ENCODE data around the gene PRDM10. TPM values are rescaled to one million over a fixed set of nuclear protein-coding genes. Genes with fewer than 3 reads are reported as not detected.

The PRDM10 gene
- polyA plus RNA-seq, 6 donors from 2014 or later, result 2.2 to 4.5 (median 3.4) TPM; not detected in 1

GRCh38 chr11:130002846-130003716 is 446 bp upstream of the PRDM10 start:
- DNase-seq (peak; percentile 95), ATAC-seq (ENCODE audit: low read depth in 2 of 2) (peak; percentile 72)
- H3K27me3 Mint-ChIP-seq, result peaks cover 13 to 23% (median 17%) of the 10 kb centered on the region in 3 donors
- peak overlapping the region; percentile 100 for H3K27ac Mint-ChIP-seq
- H3K9me3 Mint-ChIP-seq, result no peaks in the 10 kb centered on the region
- peaks cover 26 to 30% (median 29%) of the 10 kb centered on the region in 3 donors for H3K4me1 Mint-ChIP-seq
- peak overlapping the region; percentile 94 to 100 (median 100) for H3K4me3 Mint-ChIP-seq
- H3K36me3 Mint-ChIP-seq, result peaks cover 0 to 4% of the 10 kb centered on the region in 2 donors

DNA sequence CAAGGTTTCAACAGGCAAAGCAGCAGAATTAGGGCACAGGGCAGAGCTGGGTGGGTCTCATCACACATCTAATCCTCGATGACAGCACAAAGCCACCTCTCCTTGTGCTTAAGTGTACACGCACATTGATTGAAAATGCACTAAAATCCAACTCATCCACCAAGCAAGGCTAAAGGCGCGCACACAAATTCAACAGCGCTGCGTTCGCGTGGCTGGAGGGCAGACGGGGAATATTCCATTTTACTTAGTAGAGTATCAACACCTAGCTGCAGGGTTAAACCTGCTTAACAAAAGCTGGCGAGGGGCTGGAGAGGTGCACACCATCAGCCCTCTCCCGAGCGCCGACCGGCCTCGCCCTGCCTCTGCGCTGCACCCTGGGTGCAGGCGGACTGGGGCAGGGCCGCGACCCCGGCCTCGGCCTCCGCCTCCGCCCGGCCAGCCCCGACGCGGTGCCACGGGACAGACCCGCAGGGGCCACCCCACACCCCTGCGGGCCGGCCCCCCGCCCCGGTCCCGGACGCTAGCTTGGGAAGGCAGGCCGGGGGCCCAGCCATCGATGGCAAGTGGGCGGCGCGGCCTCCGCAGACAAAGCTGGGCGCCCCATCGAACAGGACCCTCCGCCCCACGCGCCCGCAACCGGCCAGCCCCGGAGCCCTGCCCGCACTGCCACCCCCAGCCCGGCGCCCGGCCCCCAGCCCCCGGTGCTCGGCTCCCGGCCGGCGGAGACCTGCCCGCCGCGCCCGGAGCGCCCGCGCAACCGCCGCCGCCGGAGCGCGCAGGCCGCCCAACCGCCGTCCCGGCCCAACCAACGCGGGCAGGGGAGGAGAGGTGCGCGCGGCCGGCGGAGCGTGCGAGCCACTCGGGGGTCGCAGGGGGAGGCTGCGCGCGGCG is 929 bp downstream of the PRDM10 start:
- DNase-seq (no peak), ATAC-seq (ENCODE audit: low read depth in 2 of 2) (peak; percentile 26 to 29)
- Mint-ChIP-seq H3K9me3 (no peaks in the 10 kb centered on the region), H3K27ac (peak overlapping the region; percentile 39 to 100 (median 94)), H3K4me3 (peak overlapping the region; percentile 93 to 100 (median 98)), H3K27me3 (peaks cover 4 to 10% (median 9%) of the 10 kb centered on the region in 3 donors), H3K36me3 (peaks cover 5 to 6% of the 10 kb centered on the region in 2 donors), H3K4me1 (peaks cover 28 to 33% (median 31%) of the 10 kb centered on the region in 3 donors)

- no peaks in the 10 kb centered on the region for H3K9me3 Mint-ChIP-seq
- peak overlapping the region in 1 of 6 donors; percentile 91 for H3K27ac Mint-ChIP-seq
- H3K27me3 Mint-ChIP-seq, result peaks cover 0 to under 1% (median 0%) of the 10 kb centered on the region in 3 donors
- peaks cover 34 to 37% (median 34%) of the 10 kb centered on the region in 3 donors for H3K4me1 Mint-ChIP-seq
- peaks cover 11 to 13% of the 10 kb centered on the region in 2 donors for H3K36me3 Mint-ChIP-seq
- ATAC-seq (ENCODE audit: low read depth in 2 of 2), result no peak
- DNase-seq, result no peak
- H3K4me3 Mint-ChIP-seq, result peak overlapping the region; percentile 83 to 98 (median 94)
Measured at GRCh38 chr11:130000552-130001176, 2.0 kb downstream of the PRDM10 start.

DNA sequence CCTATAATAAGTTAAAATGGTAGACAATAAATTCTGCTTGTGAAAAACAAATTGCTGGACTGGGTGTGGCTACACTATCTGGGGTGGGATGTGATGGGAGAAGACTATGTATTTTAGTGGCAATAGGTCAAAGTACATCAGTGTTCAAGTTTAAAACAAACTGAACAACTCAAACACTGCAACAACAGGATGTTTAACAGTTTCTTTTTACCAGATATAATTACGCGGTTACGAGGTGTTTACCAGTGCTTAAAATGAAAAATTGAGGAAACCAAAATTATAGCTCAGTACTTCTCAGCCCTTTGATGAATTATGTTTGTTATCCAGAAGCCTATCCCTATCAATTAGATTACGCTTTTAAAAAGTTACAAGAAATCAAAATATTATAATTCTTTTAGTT is 3.2 kb downstream of the PRDM10 start:
- H3K27me3 Mint-ChIP-seq, result no peaks in the 10 kb centered on the region
- no peak overlapping the region for H3K27ac Mint-ChIP-seq
- H3K4me3 Mint-ChIP-seq, result peak overlapping the region in 1 of 8 donors; percentile 29
- peaks cover 30 to 34% (median 32%) of the 10 kb centered on the region in 3 donors for H3K4me1 Mint-ChIP-seq
- no peaks in the 10 kb centered on the region for H3K9me3 Mint-ChIP-seq
- peaks cover 11 to 13% of the 10 kb centered on the region in 2 donors for H3K36me3 Mint-ChIP-seq
- no peak for ATAC-seq (ENCODE audit: low read depth in 2 of 2)
- no peak for DNase-seq

DNA sequence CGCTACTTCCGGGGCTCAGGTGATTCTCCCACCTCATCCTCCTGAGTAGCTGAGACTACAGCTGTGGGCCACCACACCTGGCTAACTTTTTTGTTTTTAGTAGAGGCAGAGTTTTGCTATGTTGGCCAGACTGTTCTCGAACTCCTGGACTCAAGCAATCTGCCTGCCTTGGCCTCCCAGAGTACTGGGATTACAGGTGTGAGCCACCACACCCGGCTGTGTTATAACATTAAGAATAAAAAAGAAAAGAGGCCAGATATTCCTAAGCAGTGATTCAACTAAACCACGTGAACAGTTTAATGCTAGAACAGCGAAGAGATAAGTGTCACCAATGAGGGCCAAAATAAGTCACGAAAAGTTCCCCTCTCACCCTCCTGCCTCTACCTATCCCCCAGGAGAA is 3.7 kb downstream of the PRDM10 start:
- H3K4me3 Mint-ChIP-seq, result peak overlapping the region in 1 of 8 donors; percentile 29
- ATAC-seq (ENCODE audit: low read depth in 2 of 2), result no peak
- H3K9me3 Mint-ChIP-seq, result no peaks in the 10 kb centered on the region
- peaks cover 11 to 13% of the 10 kb centered on the region in 2 donors for H3K36me3 Mint-ChIP-seq
- H3K27ac Mint-ChIP-seq, result peak overlapping the region in 1 of 6 donors; percentile 1
- no peaks in the 10 kb centered on the region for H3K27me3 Mint-ChIP-seq
- no peak for DNase-seq
- peaks cover 26 to 33% (median 30%) of the 10 kb centered on the region in 3 donors for H3K4me1 Mint-ChIP-seq

DNA sequence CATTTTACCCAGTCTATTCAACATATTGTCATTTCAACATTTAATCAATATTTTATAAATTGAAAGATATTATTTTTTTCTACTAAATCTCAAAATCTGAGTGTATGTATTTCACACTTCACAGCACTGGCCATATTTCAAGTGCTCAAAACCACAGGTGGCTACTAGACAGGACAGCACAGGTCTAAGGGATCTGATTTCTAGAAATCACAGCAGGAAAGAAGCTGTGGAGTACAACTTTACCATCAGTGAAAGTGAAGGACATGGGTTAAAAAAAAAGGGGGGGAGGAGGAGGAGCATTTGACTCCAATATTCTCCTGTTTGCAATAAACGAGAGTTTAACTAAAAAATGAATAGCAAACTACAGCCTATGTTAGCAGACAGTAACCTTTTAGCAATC is 4.5 kb downstream of the PRDM10 start:
- Mint-ChIP-seq H3K4me1 (peaks cover 26 to 30% (median 29%) of the 10 kb centered on the region in 3 donors), H3K27ac (no peak overlapping the region), H3K4me3 (peak overlapping the region in 1 of 8 donors; percentile 0), H3K36me3 (peaks cover 11 to 13% of the 10 kb centered on the region in 2 donors), H3K27me3 (no peaks in the 10 kb centered on the region), H3K9me3 (no peaks in the 10 kb centered on the region)
- no peak for DNase-seq
- ATAC-seq (ENCODE audit: low read depth in 2 of 2), result no peak

DNA sequence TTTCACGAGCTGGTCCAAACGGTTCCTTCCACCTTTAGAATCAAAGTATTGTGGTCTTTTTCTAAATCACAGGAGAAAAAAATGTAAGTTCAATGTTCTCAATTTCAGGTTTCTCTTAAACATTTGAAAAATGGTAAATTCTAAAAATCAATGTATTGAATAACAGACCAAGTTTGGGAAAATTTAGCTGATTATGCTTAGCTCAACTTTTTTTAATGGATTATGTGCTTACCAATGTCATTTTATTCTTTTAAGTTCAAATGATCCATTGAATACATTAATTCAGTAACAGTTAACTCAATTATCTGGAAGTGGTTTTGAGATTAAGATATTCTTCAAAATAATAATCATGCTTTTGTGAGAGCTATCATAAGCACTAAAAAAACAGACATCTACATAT is 5.1 kb downstream of the PRDM10 start:
- ATAC-seq (ENCODE audit: low read depth in 2 of 2) (no peak), DNase-seq (no peak)
- Mint-ChIP-seq H3K36me3 (peaks cover 11 to 13% of the 10 kb centered on the region in 2 donors), H3K4me3 (no peak overlapping the region), H3K4me1 (peaks cover 26 to 31% (median 28%) of the 10 kb centered on the region in 3 donors), H3K27ac (no peak overlapping the region), H3K9me3 (no peaks in the 10 kb centered on the region), H3K27me3 (no peaks in the 10 kb centered on the region)

DNA sequence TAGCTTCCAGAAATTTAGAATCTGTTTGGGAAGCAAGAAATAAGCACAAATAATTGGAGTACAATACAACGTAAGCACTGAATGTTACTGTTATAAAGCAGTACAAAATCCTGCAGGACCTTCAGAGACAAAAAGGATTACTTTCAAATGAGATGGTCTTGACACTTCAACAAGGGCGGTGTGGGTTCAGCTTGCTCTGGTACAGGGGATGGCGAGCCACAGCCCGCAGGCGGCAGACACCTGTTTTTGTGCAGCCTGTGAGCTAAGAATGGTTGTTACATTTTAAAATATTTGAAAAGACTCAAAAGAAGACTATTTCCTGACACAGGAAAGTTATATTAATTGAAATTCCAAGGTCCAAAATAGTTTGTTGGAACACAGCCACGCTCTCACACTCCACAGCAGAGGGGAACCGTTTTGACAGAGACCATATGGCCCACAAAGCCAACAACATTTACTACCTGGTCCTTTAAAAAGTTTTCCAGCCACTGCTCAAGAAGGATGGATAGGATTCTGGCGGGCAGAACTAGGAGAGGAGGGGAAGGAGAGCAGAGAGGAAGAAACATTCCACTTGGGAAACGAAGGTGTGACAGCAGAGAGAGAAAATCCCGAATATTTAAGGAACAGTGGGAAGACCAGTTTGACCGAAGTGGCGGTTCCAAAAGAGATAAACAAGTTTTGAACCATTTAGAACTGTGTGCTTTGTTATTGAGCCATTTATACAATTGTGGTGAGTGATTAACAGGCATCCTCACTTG is 6.3 kb downstream of the PRDM10 start:
- H3K4me1 Mint-ChIP-seq, result peaks cover 22 to 32% (median 30%) of the 10 kb centered on the region in 3 donors
- no peaks in the 10 kb centered on the region for H3K9me3 Mint-ChIP-seq
- no peaks in the 10 kb centered on the region for H3K27me3 Mint-ChIP-seq
- peaks cover 11 to 13% of the 10 kb centered on the region in 2 donors for H3K36me3 Mint-ChIP-seq
- peak overlapping the region in 1 of 8 donors; percentile 39 for H3K4me3 Mint-ChIP-seq
- ATAC-seq (ENCODE audit: low read depth in 2 of 2) (no peak), DNase-seq (no peak)
- peak overlapping the region in 2 of 6 donors; percentile 38 to 64 for H3K27ac Mint-ChIP-seq

GRCh38 chr11:129995163-129995562 is 7.5 kb downstream of the PRDM10 start:
- no peak for ATAC-seq (ENCODE audit: low read depth in 2 of 2)
- Mint-ChIP-seq H3K4me3 (no peak overlapping the region), H3K36me3 (peaks cover 11 to 13% of the 10 kb centered on the region in 2 donors), H3K27me3 (no peaks in the 10 kb centered on the region), H3K9me3 (no peaks in the 10 kb centered on the region), H3K4me1 (peaks cover 15 to 25% (median 25%) of the 10 kb centered on the region in 3 donors), H3K27ac (peak overlapping the region in 1 of 6 donors; percentile 7)
- no peak for DNase-seq

- DNase-seq (peak; percentile 21), ATAC-seq (ENCODE audit: low read depth in 2 of 2) (peak; percentile 75 to 77)
- Mint-ChIP-seq H3K9me3 (no peaks in the 10 kb centered on the region), H3K4me3 (no peak overlapping the region), H3K36me3 (peaks cover 11 to 13% of the 10 kb centered on the region in 2 donors), H3K27ac (no peak overlapping the region), H3K27me3 (no peaks in the 10 kb centered on the region), H3K4me1 (peaks cover 14 to 23% (median 15%) of the 10 kb centered on the region in 3 donors)
Measured at GRCh38 chr11:129992161-129992944, 10.3 kb downstream of the PRDM10 start.

DNA sequence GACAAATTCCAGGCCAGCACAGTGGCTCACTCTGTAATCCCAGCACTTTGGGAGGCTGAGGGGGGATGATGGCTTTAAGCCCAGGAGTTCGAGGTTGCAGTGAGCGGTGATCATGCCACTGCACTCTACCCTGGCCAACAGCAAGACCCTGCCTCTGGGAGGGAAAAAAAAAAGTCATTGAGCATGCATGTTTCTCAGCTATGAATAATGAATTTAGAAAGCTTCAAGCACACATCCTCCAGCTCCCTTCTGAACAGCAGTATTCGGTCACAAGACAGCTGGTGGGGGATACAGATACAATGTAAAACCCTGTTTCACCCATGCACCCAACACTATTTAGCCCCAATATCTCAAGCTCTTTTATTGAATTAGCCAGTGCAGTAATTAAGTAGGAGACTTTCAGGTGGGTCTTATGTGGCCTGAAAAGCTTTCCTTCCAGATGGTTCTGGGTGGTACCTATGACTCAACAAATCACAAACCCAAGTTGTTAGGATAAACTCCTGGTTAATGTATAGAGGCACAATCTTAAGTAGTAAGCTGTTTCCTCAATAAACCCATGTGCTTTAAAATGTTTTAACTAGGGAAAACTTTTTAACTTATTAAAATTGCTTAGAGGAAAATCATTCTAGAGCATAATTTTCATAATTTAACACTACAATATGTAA is 13.4 kb downstream of the PRDM10 start:
- Mint-ChIP-seq H3K4me3 (no peak overlapping the region), H3K9me3 (no peaks in the 10 kb centered on the region), H3K27me3 (peaks cover 5 to 7% (median 7%) of the 10 kb centered on the region in 3 donors), H3K27ac (no peak overlapping the region), H3K36me3 (peaks cover 0 to 8% of the 10 kb centered on the region in 2 donors), H3K4me1 (peaks cover 14 to 16% (median 14%) of the 10 kb centered on the region in 3 donors)
- ATAC-seq (ENCODE audit: low read depth in 2 of 2) (no peak), DNase-seq (no peak)

All from naive B cell (primary cell).